NT2/D1 (cell line): ENCODE results near the gene CCL17.

Source experiments
- DNase-seq: peaks from one replicate; pipeline ENCODE4 v3.0.0-alpha.2; 2011; ENCODE audit warnings: low read depth, low spot score
- H3K27me3 ChIP-seq: 2 replicates; pipeline ENCODE4 v1.6.0; 2011; ENCODE audit warnings: mild to moderate bottlenecking; ENCODE audit not compliant: insufficient read length, insufficient read depth
- H3K36me3 ChIP-seq: 2 replicates; pipeline ENCODE4 v1.6.1; 2011; ENCODE audit warnings: mild to moderate bottlenecking, low read length, mixed read lengths; ENCODE audit not compliant: insufficient read depth, insufficient read length
- H3K4me1 ChIP-seq: 2 replicates; pipeline ENCODE4 v1.5.1; 2011; ENCODE audit not compliant: insufficient read depth, insufficient read length
- H3K4me3 ChIP-seq: 2 replicates; pipeline ENCODE4 v1.5.1; 2011; ENCODE audit warnings: low read depth; ENCODE audit not compliant: insufficient read length
- H3K9ac ChIP-seq: 2 replicates; pipeline ENCODE4 v1.6.0; 2011; ENCODE audit warnings: low read depth; ENCODE audit not compliant: insufficient read length
- H3K9me3 ChIP-seq: 2 replicates; pipeline ENCODE4 v1.5.1; 2011; ENCODE audit warnings: mild to moderate bottlenecking, low read length; ENCODE audit not compliant: insufficient read depth
- SUZ12 ChIP-seq: IDR thresholded peaks from 2 replicates; pipeline ENCODE4 v1.6.1; 2011; ENCODE audit not compliant: insufficient read length, insufficient read depth; ENCODE audit errors: extremely low read depth
- YY1 ChIP-seq: IDR thresholded peaks from 2 replicates; pipeline ENCODE4 v1.6.1; 2011; ENCODE audit not compliant: insufficient read length, insufficient read depth
- ZNF274 ChIP-seq: IDR thresholded peaks from 2 replicates; pipeline ENCODE4 v1.6.1; 2011; ENCODE audit warnings: mild to moderate bottlenecking, low read depth, low read length

CCL17 gene

GRCh38 chr16:57403965-57404817 lies at the start of gene CCL17:
TSS of gene CCL17 (plus strand) at chr16:57404767. CDS start at chr16:57413933, 9,166 bp downstream.
- H3K4me3 ChIP-seq = no peak within 1 kb of the TSS
- no peaks in the 10 kb centered on the region for H3K36me3 ChIP-seq
- H3K4me1 ChIP-seq = no peaks in the 10 kb centered on the region
- DNase-seq = no peak
- H3K9me3 ChIP-seq = no peaks in the 10 kb centered on the region
- TF ChIP-seq ZNF274 (no peak), YY1 (no peak), SUZ12 (no peak)
- H3K9ac ChIP-seq = peak within 1 kb of the TSS; percentile 37
- no peaks in the 10 kb centered on the region for H3K27me3 ChIP-seq

- no peak for TF ChIP-seq YY1
- TF ChIP-seq ZNF274 = no peak
- no peak for TF ChIP-seq SUZ12
- no peak for DNase-seq
- peaks cover 4% of the 10 kb centered on the region for H3K4me1 ChIP-seq
- no peaks in the 10 kb centered on the region for H3K9me3 ChIP-seq
- H3K36me3 ChIP-seq = no peaks in the 10 kb centered on the region
- H3K9ac ChIP-seq = no peak overlapping the region
- H3K4me3 ChIP-seq = no peak overlapping the region
- H3K27me3 ChIP-seq = no peaks in the 10 kb centered on the region
These were observed 48.6 kb upstream of the CCL17 start for GRCh38 chr16:57355898-57356414.

- TF ChIP-seq YY1 (no peak), SUZ12 (no peak), ZNF274 (no peak)
- no peaks in the 10 kb centered on the region for H3K9me3 ChIP-seq
- no peaks in the 10 kb centered on the region for H3K27me3 ChIP-seq
These were observed 48.0 kb upstream of the CCL17 start for GRCh38 chr16:57356547-57356946.

DNA sequence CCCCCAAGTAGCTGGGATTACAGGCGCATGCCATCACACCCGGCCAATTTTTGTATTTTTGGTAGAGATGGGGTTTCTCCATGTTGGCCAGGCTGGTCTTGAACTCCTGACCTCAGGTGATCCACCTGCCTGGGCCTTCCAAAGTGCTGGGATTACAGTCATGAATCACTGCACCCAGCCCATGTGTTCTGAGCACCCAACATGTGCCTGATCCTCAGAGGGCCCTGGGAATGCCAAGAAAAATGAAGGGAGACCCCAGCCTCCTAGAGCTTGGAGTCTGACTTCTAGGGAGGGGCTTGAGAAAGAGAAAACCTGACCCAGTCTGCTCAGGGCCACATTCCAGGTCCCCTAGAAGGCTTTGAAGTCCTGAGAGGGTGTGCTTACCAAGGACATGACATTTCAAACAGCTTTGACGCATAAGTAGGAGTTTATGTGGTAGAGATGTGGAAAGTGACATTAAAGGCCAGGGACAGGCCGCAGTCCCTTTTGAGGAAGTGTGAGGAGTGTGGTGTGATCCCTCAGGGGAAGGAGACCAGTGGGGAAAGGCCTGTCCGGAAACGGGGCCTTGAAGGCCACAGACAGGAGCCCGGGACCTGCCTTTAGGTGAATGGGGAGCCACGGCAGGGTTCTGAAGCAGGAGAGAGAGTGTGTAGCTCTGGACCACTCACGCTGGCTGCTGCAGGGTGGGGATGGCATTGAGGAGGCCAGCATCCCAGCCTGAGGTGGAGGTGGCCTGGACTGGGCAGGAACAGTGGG lies 47.1 kb upstream of the CCL17 start:
- no peaks in the 10 kb centered on the region for H3K9me3 ChIP-seq
- no peaks in the 10 kb centered on the region for H3K36me3 ChIP-seq
- H3K9ac ChIP-seq = no peak overlapping the region
- TF ChIP-seq SUZ12 = no peak
- TF ChIP-seq ZNF274 = no peak
- TF ChIP-seq YY1 = no peak
- no peaks in the 10 kb centered on the region for H3K27me3 ChIP-seq
- H3K4me3 ChIP-seq = no peak overlapping the region
- DNase-seq = no peak
- H3K4me1 ChIP-seq = peaks cover 4% of the 10 kb centered on the region

More at GRCh38 chr16:57356547-57356946, 48.0 kb upstream of the CCL17 start:
- Histone ChIP-seq H3K9ac (no peak overlapping the region), H3K4me3 (no peak overlapping the region), H3K36me3 (no peaks in the 10 kb centered on the region), H3K4me1 (peaks cover 4% of the 10 kb centered on the region)
- no peak for DNase-seq

DNA sequence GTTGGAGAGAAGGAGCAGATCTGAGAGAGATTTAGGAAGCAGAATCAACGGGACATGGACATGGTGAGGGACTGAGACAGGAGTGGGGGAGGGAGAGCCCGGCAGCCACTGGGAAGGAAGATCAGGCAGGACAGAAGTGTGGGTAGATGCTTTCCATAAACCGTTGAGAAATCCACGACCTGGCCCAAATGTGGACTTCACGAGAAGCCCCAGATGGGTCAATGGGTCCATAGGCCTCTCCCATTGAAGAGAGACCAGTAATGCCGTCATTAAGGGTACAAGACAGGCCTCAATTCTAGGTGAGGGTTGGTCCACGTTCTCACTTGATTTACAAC lies 46.5 kb upstream of the CCL17 start:
- no peak for DNase-seq

GRCh38 chr16:57358527-57359095 lies 46.0 kb upstream of the CCL17 start, which contains the start of gene CCL22:
TSS of gene CCL22 (plus strand) at chr16:57358783. CDS start at chr16:57358817, 34 bp downstream.
- Histone ChIP-seq H3K36me3 (no peaks in the 10 kb centered on the region), H3K9me3 (no peaks in the 10 kb centered on the region), H3K4me1 (peaks cover 4% of the 10 kb centered on the region), H3K4me3 (no peak within 1 kb of the TSS), H3K27me3 (no peaks in the 10 kb centered on the region), H3K9ac (no peak within 1 kb of the TSS)
- TF ChIP-seq ZNF274 (no peak), YY1 (no peak), SUZ12 (no peak)
- no peak for DNase-seq

More for the DNA sequence above, 46.5 kb upstream of the CCL17 start:
- peaks cover 4% of the 10 kb centered on the region for H3K4me1 ChIP-seq
- H3K27me3 ChIP-seq = no peaks in the 10 kb centered on the region
- H3K36me3 ChIP-seq = no peaks in the 10 kb centered on the region
- no peak overlapping the region for H3K9ac ChIP-seq
- no peaks in the 10 kb centered on the region for H3K9me3 ChIP-seq
- TF ChIP-seq SUZ12 = no peak
- TF ChIP-seq ZNF274 = no peak
- no peak for TF ChIP-seq YY1
- no peak overlapping the region for H3K4me3 ChIP-seq

DNA sequence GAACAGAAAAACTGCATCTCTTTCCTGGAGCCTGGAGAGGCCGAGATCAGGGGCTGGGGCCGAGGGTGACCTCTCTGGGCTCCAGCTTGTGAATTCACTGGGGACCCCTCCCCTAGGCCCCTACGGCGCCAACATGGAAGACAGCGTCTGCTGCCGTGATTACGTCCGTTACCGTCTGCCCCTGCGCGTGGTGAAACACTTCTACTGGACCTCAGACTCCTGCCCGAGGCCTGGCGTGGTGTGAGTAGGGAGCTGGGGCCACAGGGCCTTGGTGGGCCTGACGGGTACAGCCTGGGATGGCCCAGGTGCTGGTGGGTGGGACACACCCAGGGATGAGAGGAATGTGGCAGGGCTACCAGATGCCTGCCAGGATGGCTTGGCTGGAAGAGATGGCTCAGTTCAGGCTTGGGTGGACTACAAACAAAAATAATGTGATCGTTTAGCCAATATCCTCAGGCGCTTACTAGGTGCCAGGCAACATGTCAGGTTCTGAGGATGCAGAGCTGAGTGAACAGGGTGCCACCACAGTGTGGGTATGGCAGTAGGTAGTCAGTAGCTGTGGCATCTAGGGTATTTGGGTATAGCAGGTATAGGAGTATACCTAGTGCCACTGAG lies 44.1 kb upstream of the CCL17 start:
- DNase-seq = no peak
- Histone ChIP-seq H3K4me1 (peaks cover 4% of the 10 kb centered on the region), H3K9ac (no peak overlapping the region), H3K27me3 (no peaks in the 10 kb centered on the region), H3K4me3 (no peak overlapping the region), H3K9me3 (no peaks in the 10 kb centered on the region), H3K36me3 (no peaks in the 10 kb centered on the region)
- TF ChIP-seq YY1 = no peak
- no peak for TF ChIP-seq ZNF274
- TF ChIP-seq SUZ12 = no peak
